Liver (tissue), 3 donors: ENCODE data around the gene GIMAP8.

ENCODE experiments used
- CTCF ChIP-seq: fragments of 150-350 bp; IDR thresholded peaks from 2 replicates; pipeline ENCODE4 v1.5.1; 2017; ENCODE audit warnings: improper control_type of control experiment, low read depth, low read length; ENCODE audit not compliant: missing input control
- EGR1 ChIP-seq, 2 donors: IDR thresholded peaks; 2 replicates each; pipeline ENCODE4 v1.6.1; 2016 to 2018; ENCODE audit warnings: antibody characterized with exemption in 2 of 2, low read depth in 2 of 2
- GABPA ChIP-seq, 2 donors: IDR thresholded peaks in 1 of 2; conservative IDR thresholded peaks in 1 of 2; 2 replicates each; pipeline ENCODE4 v1.6.1; 2016; ENCODE audit warnings: antibody characterized with exemption in 2 of 2, mild to moderate bottlenecking in 1 of 2, moderate library complexity in 1 of 2
- HNF4A ChIP-seq, 2 donors: conservative IDR thresholded peaks; 2 replicates each; pipeline ENCODE4 v1.6.1; 2016; ENCODE audit warnings: antibody characterized with exemption in 2 of 2, mild to moderate bottlenecking in 2 of 2
- NR2F2 ChIP-seq: IDR thresholded peaks from 2 replicates; pipeline ENCODE4 v1.6.1; 2016; ENCODE audit warnings: antibody characterized with exemption
- RAD21 ChIP-seq, 2 donors: IDR thresholded peaks; 2 replicates each; pipeline ENCODE4 v1.6.1; 2016; ENCODE audit warnings: antibody characterized with exemption in 2 of 2, mild to moderate bottlenecking in 2 of 2
- SP1 ChIP-seq: IDR thresholded peaks from 2 replicates; pipeline ENCODE4 v1.6.1; 2018; ENCODE audit warnings: antibody characterized with exemption, mild to moderate bottlenecking
- TAF1 ChIP-seq: conservative IDR thresholded peaks from 2 replicates; pipeline ENCODE4 v1.6.1; 2016; ENCODE audit warnings: antibody characterized with exemption, mild to moderate bottlenecking
- TF ChIP-seq, protein P1 (sequence below): IDR thresholded peaks from 2 replicates; pipeline ENCODE4 v1.6.1; 2016; ENCODE audit warnings: antibody characterized with exemption, mild to moderate bottlenecking
- TF ChIP-seq, protein P2 (sequence below): IDR thresholded peaks from 2 replicates; pipeline ENCODE4 v1.6.1; 2016; ENCODE audit warnings: antibody characterized with exemption
- TF ChIP-seq, protein P3 (sequence below): IDR thresholded peaks from 2 replicates; pipeline ENCODE4 v1.6.1; 2016; ENCODE audit warnings: antibody characterized with exemption
- TF ChIP-seq, protein P4 (sequence below): IDR thresholded peaks from 2 replicates; pipeline ENCODE4 v1.6.1; 2016; ENCODE audit warnings: antibody characterized with exemption
- donor health status: healthy.
- donor health status: healthy.

- TF ChIP-seq RAD21 (IDR thresholded peaks at IDR 0.05) (no peak), CTCF (no peak), GABPA (IDR thresholded peaks at IDR 0.05 in 1 of 2, conservative IDR thresholded peaks at IDR 0.05 in 1 of 2) (no peak), SP1 (no peak), NR2F2 (no peak), TAF1 (no peak), EGR1 (IDR thresholded peaks at IDR 0.05; ENCODE audit: low read depth in 2 of 2) (no peak), HNF4A (conservative IDR thresholded peaks at IDR 0.05) (no peak)
- TF ChIP-seq, protein P1, sequence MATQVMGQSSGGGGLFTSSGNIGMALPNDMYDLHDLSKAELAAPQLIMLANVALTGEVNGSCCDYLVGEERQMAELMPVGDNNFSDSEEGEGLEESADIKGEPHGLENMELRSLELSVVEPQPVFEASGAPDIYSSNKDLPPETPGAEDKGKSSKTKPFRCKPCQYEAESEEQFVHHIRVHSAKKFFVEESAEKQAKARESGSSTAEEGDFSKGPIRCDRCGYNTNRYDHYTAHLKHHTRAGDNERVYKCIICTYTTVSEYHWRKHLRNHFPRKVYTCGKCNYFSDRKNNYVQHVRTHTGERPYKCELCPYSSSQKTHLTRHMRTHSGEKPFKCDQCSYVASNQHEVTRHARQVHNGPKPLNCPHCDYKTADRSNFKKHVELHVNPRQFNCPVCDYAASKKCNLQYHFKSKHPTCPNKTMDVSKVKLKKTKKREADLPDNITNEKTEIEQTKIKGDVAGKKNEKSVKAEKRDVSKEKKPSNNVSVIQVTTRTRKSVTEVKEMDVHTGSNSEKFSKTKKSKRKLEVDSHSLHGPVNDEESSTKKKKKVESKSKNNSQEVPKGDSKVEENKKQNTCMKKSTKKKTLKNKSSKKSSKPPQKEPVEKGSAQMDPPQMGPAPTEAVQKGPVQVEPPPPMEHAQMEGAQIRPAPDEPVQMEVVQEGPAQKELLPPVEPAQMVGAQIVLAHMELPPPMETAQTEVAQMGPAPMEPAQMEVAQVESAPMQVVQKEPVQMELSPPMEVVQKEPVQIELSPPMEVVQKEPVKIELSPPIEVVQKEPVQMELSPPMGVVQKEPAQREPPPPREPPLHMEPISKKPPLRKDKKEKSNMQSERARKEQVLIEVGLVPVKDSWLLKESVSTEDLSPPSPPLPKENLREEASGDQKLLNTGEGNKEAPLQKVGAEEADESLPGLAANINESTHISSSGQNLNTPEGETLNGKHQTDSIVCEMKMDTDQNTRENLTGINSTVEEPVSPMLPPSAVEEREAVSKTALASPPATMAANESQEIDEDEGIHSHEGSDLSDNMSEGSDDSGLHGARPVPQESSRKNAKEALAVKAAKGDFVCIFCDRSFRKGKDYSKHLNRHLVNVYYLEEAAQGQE, result no peak
- TF ChIP-seq, protein P2, sequence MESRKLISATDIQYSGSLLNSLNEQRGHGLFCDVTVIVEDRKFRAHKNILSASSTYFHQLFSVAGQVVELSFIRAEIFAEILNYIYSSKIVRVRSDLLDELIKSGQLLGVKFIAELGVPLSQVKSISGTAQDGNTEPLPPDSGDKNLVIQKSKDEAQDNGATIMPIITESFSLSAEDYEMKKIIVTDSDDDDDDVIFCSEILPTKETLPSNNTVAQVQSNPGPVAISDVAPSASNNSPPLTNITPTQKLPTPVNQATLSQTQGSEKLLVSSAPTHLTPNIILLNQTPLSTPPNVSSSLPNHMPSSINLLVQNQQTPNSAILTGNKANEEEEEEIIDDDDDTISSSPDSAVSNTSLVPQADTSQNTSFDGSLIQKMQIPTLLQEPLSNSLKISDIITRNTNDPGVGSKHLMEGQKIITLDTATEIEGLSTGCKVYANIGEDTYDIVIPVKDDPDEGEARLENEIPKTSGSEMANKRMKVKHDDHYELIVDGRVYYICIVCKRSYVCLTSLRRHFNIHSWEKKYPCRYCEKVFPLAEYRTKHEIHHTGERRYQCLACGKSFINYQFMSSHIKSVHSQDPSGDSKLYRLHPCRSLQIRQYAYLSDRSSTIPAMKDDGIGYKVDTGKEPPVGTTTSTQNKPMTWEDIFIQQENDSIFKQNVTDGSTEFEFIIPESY, result no peak
- TF ChIP-seq, protein P3, sequence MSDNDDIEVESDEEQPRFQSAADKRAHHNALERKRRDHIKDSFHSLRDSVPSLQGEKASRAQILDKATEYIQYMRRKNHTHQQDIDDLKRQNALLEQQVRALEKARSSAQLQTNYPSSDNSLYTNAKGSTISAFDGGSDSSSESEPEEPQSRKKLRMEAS, result no peak
- TF ChIP-seq, protein P4, sequence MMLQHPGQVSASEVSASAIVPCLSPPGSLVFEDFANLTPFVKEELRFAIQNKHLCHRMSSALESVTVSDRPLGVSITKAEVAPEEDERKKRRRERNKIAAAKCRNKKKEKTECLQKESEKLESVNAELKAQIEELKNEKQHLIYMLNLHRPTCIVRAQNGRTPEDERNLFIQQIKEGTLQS, result no peak
Observed at GRCh38 chr7:150507947-150508602, 57.6 kb downstream of the GIMAP8 start.
